IMR-90 (cell line): ENCODE results near the gene UBE2A. TPM values are rescaled to one million over a fixed set of nuclear protein-coding genes. Genes with fewer than 3 reads are reported as not detected.

Source experiments
- NFE2L2 ChIP-seq: fragments of 150-350 bp; IDR thresholded peaks from 2 replicates; pipeline ENCODE4 v1.6.1; 2016; ENCODE audit warnings: low read depth, mild to moderate bottlenecking, low read length
- polyA plus RNA-seq, 3 experiments: library from polyadenylated mRNA; depleted of rRNA; stranded (reverse); fragments of >200 nt; gene quantifications; 2 replicates each; pipeline ENCODE4 v1.2.3, GENCODE V29; 2012; ENCODE audit warnings: low replicate concordance in 1 of 3
- total RNA-seq: library from RNA; depleted of rRNA; stranded (reverse); fragments of >200 nt; gene quantifications from 2 replicates; pipeline ENCODE4 v1.2.3, GENCODE V29; 2012
- TF ChIP-seq, protein P1 (sequence below): conservative IDR thresholded peaks from 2 replicates; pipeline ENCODE4 v1.5.1; 2012; ENCODE audit warnings: mild to moderate bottlenecking, low read depth, low read length, improper control_type of control experiment

UBE2A gene
- total and polyA plus RNA-seq, 2 of the 4 experiments (the other 2 are of a cell fraction), result 12.9 to 50.5 TPM

DNA sequence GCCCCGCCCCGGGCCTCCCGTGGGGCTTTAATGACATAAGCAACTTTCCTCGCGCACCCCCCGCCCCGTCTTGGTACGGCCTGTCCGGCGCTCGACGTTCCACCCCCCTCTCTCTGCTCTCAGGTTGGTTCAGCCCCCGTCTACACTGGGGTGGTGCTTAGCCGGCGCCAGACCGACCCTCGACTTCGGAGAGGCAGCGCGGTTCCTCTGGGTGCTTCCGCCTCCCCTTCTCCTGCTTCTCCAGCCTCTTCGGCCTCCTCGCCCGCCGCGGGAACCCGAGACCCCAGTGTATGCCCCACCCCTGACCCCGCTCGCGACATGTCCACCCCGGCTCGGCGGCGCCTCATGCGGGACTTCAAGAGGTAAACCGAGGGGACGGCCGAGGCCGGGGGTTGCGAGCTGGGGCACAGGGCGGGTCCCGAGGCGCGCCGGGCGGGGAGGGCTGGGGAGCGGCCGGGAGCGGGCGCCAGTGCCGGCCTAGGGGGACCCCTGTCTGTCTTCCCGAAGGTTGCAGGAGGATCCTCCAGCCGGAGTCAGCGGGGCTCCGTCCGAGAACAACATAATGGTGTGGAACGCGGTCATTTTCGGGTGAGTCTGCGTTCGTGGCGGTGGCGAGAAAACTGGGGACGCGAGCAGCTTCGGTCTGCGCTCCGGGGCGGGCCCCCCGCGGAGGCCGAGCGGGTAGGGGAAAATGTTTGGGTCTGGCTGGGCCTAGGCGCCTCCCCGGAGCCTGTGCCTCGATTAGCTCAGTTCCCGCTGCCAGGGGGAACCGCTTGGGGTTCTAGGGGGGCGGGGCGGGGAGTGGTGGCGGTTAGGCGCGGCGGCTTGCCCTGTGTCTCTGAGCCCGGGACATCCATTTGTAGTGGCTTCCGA lies at the start of gene UBE2A (continued):
- TF ChIP-seq, protein P1, sequence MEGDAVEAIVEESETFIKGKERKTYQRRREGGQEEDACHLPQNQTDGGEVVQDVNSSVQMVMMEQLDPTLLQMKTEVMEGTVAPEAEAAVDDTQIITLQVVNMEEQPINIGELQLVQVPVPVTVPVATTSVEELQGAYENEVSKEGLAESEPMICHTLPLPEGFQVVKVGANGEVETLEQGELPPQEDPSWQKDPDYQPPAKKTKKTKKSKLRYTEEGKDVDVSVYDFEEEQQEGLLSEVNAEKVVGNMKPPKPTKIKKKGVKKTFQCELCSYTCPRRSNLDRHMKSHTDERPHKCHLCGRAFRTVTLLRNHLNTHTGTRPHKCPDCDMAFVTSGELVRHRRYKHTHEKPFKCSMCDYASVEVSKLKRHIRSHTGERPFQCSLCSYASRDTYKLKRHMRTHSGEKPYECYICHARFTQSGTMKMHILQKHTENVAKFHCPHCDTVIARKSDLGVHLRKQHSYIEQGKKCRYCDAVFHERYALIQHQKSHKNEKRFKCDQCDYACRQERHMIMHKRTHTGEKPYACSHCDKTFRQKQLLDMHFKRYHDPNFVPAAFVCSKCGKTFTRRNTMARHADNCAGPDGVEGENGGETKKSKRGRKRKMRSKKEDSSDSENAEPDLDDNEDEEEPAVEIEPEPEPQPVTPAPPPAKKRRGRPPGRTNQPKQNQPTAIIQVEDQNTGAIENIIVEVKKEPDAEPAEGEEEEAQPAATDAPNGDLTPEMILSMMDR, result peak; percentile 38
- TF ChIP-seq NFE2L2, result peak; percentile 62; the same call in 1 of the 2 replicates
